HepG2 (cell line): ENCODE measurements around the gene EEPD1. TPM values are rescaled to one million over a fixed set of nuclear protein-coding genes. Genes with fewer than 3 reads are reported as not detected.

Source experiments
- ELF3 ChIP-seq: IDR thresholded peaks from 2 replicates; pipeline ENCODE4 v1.6.1; 2016; ENCODE audit warnings: missing genetic modification reagents, missing compliant biosample characterization
- FOXO1 ChIP-seq: sonication (generic); formaldehyde crosslinking; IDR thresholded peaks from 2 replicates; pipeline ENCODE4 v1.4.0; 2020; ENCODE audit warnings: missing genetic modification reagents
- HNF4A ChIP-seq: sonication (generic); formaldehyde crosslinking; IDR thresholded peaks from 2 replicates; pipeline ENCODE4 v1.4.0; 2020; ENCODE audit warnings: missing genetic modification reagents
- PAXIP1 ChIP-seq: sonication (generic); formaldehyde crosslinking; conservative IDR thresholded peaks from 2 replicates; pipeline ENCODE4 v1.4.0; 2020; ENCODE audit warnings: mild to moderate bottlenecking, missing genetic modification reagents, moderate library complexity
- PHF21A ChIP-seq: sonication (generic); formaldehyde crosslinking; IDR thresholded peaks from 2 replicates; pipeline ENCODE4 v1.5.0; 2020; ENCODE audit warnings: mild to moderate bottlenecking, missing genetic modification reagents
- RAD21 ChIP-seq: fragments of 450-650 bp; formaldehyde crosslinking; IDR thresholded peaks from 2 replicates; pipeline ENCODE4 v1.5.0; 2020; ENCODE audit warnings: mild to moderate bottlenecking
- SALL1 ChIP-seq: sonication (generic); formaldehyde crosslinking; IDR thresholded peaks from 2 replicates; pipeline ENCODE4 v1.8.0; 2022; ENCODE audit warnings: mild to moderate bottlenecking, missing genetic modification reagents
- SAP130 ChIP-seq: IDR thresholded peaks from 2 replicates; pipeline ENCODE4 v1.6.1; 2016; ENCODE audit warnings: low read depth
- TBX2 ChIP-seq: sonication (generic); formaldehyde crosslinking; IDR thresholded peaks from 2 replicates; pipeline ENCODE4 v1.5.0; 2020; ENCODE audit warnings: missing genetic modification reagents, mild to moderate bottlenecking, borderline replicate concordance
- THAP11 ChIP-seq: IDR thresholded peaks from 2 replicates; pipeline ENCODE4 v1.6.1; 2016; ENCODE audit warnings: missing biosample characterization, missing genetic modification reagents
- THAP9 ChIP-seq: sonication (generic); formaldehyde crosslinking; IDR thresholded peaks from 2 replicates; pipeline ENCODE4; 2020; ENCODE audit warnings: missing genetic modification reagents, mild to moderate bottlenecking, borderline replicate concordance
- ZNF264 ChIP-seq: sonication (generic); formaldehyde crosslinking; IDR thresholded peaks from 2 replicates; pipeline ENCODE4 v1.4.0; 2020; ENCODE audit warnings: missing genetic modification reagents
- ZNF414 ChIP-seq: sonication (generic); formaldehyde crosslinking; IDR thresholded peaks from 2 replicates; pipeline ENCODE4 v1.5.0; 2020; ENCODE audit warnings: missing genetic modification reagents
- ZNF430 ChIP-seq: sonication (generic); formaldehyde crosslinking; IDR thresholded peaks from 2 replicates; pipeline ENCODE4 v1.9.0; 2021; ENCODE audit warnings: mild to moderate bottlenecking, missing genetic modification reagents
- ZNF687 ChIP-seq: sonication (generic); formaldehyde crosslinking; IDR thresholded peaks from 2 replicates; pipeline ENCODE4 v1.5.1; 2020; ENCODE audit warnings: mild to moderate bottlenecking, missing genetic modification reagents, moderate library complexity
- polyA plus RNA-seq, 8 experiments: library from polyadenylated mRNA; depleted of rRNA in 3 of 8; stranded (reverse) in 7 of 8; unstranded in 1 of 8; fragments of >200 nt; fragmentation: Illumina TruSeq in 4 of 8; extraction: Trizol in 4 of 8; gene quantifications; 2 replicates each; pipeline versions ENCODE4 v1.2.1 to v1.2.3, GENCODE V29; 2011 to 2016; ENCODE audit warnings: low read depth in 4 of 8, missing spikeins in 1 of 8, mixed read lengths in 1 of 8; ENCODE audit not compliant: insufficient read depth in 1 of 8
- total RNA-seq, 5 experiments: library from RNA; depleted of rRNA; stranded (reverse); fragments of >200 nt; fragmentation: Illumina TruSeq; extraction: Trizol; gene quantifications; 2 replicates each; pipeline ENCODE4 v1.2.3, GENCODE V29; 2016; ENCODE audit warnings: low read depth in 1 of 5

Gene EEPD1
- total and polyA plus RNA-seq, 2 of the 13 experiments (the other 11 are each of a cell fraction or from before 2014, with no cell fraction given), result 10.1 to 16.4 TPM

GRCh38 chr7:36258510-36259259, 105.6 kb downstream of the EEPD1 start (continued):
- peak; percentile 78 for TF ChIP-seq ZNF687 (CRISPR knock-in tag)
- peak; percentile 76 for TF ChIP-seq SALL1 (CRISPR knock-in tag)
- TF ChIP-seq FOXO1 (CRISPR knock-in tag), result peak; percentile 36; the same call in 1 of the 2 replicates
- TF ChIP-seq ZNF430, result peak; percentile 29; the same call in 1 of the 2 replicates
- TF ChIP-seq PHF21A (CRISPR knock-in tag), result peak; percentile 85
- peak; percentile 77 for TF ChIP-seq PAXIP1 (CRISPR knock-in tag)
- TF ChIP-seq HNF4A (CRISPR knock-in tag), result peak; percentile 34; the same call in 1 of the 2 replicates
- TF ChIP-seq RAD21, result peak; percentile 42; the same call in 1 of the 2 replicates
- peak; percentile 58; the same call in 1 of the 2 replicates for TF ChIP-seq TBX2 (CRISPR knock-in tag)
- TF ChIP-seq THAP11, result peak; percentile 36; the same call in 1 of the 2 replicates
- peak; percentile 72; the same call in 1 of the 2 replicates for TF ChIP-seq THAP9 (CRISPR knock-in tag)
- 0 out of 2 replicates have a peak, but pooled peaks have one; percentile 35 for TF ChIP-seq ZNF414 (CRISPR knock-in tag)
- 0 out of 2 replicates have a peak, but pooled peaks have one; percentile 36 for TF ChIP-seq ZNF264
- peak; percentile 63 for TF ChIP-seq SAP130 (CRISPR knock-in tag)
- peak; percentile 25; the same call in 1 of the 2 replicates for TF ChIP-seq ELF3 (CRISPR knock-in tag)
